Progenitor cell of endocrine pancreas (in vitro differentiated cells): ENCODE results near the gene SOX6. TPM values are rescaled to one million over a fixed set of nuclear protein-coding genes. Genes with fewer than 3 reads are reported as not detected.

Source experiments
- DNase-seq: peaks from one replicate; pipeline ENCODE4 v3.0.0; 2021; ENCODE audit warnings: low spot score; ENCODE audit not compliant: unreplicated experiment
- H3K27ac Mint-ChIP-seq: 2 replicates; pipeline ENCODE4 v1.8.0; 2021; ENCODE audit warnings: mild to moderate bottlenecking, moderate library complexity, mixed read lengths
- H3K27me3 Mint-ChIP-seq: 2 replicates; pipeline ENCODE4 v1.8.0; 2021; ENCODE audit warnings: mixed read lengths
- H3K36me3 Mint-ChIP-seq: 2 replicates; pipeline ENCODE4 v1.8.0; 2022; ENCODE audit warnings: mixed read lengths; ENCODE audit not compliant: insufficient read depth
- H3K4me1 Mint-ChIP-seq: 2 replicates; pipeline ENCODE4 v1.8.0; 2021; ENCODE audit warnings: low read depth, mixed read lengths
- H3K4me3 Mint-ChIP-seq: 2 replicates; pipeline ENCODE4 v1.8.0; 2021; ENCODE audit warnings: low read depth, mild to moderate bottlenecking, moderate library complexity, mixed read lengths
- H3K9me3 Mint-ChIP-seq: 2 replicates; pipeline ENCODE4 v1.8.0; 2021; ENCODE audit warnings: low read depth, mixed read lengths
- total RNA-seq: library from RNA; stranded (reverse); gene quantifications from 2 replicates; pipeline ENCODE4 v1.2.1, GENCODE V29; 2021
- TF ChIP-seq, protein P1 (sequence below): fragments of 200-600 bp; sonication (generic); IDR thresholded peaks from one replicate; pipeline ENCODE4 v1.5.0; 2021; ENCODE audit warnings: antibody characterized with exemption, mild to moderate bottlenecking; ENCODE audit not compliant: unreplicated experiment

SOX6 gene
- total RNA-seq, 1 donor from 2014 or later: 34.9 TPM

- H3K9me3 Mint-ChIP-seq: peaks cover 1% of the 10 kb centered on the region
- peaks cover 28% of the 10 kb centered on the region for H3K4me1 Mint-ChIP-seq
- DNase-seq: no peak
Measured at GRCh38 chr11:16097543-16097942, 258.8 kb downstream of the SOX6 start.

DNA sequence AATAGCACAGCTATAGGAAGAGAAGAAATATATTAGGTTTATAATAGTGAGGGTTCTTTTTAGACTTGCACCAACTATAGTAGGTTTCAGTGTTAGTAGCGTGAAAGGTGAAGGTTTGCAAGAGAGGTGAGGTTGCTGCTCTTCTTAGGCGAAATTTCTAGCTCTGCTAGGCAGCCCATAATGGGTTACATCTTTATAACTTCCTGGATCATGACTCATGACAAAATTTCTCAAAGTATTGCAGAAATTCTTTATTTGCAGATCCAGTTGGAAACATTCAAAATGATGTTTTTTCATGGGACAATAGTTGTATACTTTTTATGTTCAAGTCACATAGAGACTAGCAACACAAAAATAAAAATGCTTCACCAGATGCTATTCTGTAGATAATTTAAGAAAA, 260.0 kb downstream of the SOX6 start:
- TF ChIP-seq, protein P1, sequence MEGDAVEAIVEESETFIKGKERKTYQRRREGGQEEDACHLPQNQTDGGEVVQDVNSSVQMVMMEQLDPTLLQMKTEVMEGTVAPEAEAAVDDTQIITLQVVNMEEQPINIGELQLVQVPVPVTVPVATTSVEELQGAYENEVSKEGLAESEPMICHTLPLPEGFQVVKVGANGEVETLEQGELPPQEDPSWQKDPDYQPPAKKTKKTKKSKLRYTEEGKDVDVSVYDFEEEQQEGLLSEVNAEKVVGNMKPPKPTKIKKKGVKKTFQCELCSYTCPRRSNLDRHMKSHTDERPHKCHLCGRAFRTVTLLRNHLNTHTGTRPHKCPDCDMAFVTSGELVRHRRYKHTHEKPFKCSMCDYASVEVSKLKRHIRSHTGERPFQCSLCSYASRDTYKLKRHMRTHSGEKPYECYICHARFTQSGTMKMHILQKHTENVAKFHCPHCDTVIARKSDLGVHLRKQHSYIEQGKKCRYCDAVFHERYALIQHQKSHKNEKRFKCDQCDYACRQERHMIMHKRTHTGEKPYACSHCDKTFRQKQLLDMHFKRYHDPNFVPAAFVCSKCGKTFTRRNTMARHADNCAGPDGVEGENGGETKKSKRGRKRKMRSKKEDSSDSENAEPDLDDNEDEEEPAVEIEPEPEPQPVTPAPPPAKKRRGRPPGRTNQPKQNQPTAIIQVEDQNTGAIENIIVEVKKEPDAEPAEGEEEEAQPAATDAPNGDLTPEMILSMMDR: no peak
- Mint-ChIP-seq H3K4me3 (no peak overlapping the region), H3K4me1 (peaks cover 28% of the 10 kb centered on the region), H3K27ac (no peak overlapping the region), H3K36me3 (peaks cover 1% of the 10 kb centered on the region), H3K9me3 (no peaks in the 10 kb centered on the region), H3K27me3 (peaks cover under 1% of the 10 kb centered on the region)
- DNase-seq: no peak

More at GRCh38 chr11:16097543-16097942, 258.8 kb downstream of the SOX6 start:
- peaks cover 1% of the 10 kb centered on the region for H3K36me3 Mint-ChIP-seq
- TF ChIP-seq, protein P1: no peak
- no peak overlapping the region for H3K4me3 Mint-ChIP-seq
- H3K27me3 Mint-ChIP-seq: no peaks in the 10 kb centered on the region
- H3K27ac Mint-ChIP-seq: peak overlapping the region; percentile 24

DNA sequence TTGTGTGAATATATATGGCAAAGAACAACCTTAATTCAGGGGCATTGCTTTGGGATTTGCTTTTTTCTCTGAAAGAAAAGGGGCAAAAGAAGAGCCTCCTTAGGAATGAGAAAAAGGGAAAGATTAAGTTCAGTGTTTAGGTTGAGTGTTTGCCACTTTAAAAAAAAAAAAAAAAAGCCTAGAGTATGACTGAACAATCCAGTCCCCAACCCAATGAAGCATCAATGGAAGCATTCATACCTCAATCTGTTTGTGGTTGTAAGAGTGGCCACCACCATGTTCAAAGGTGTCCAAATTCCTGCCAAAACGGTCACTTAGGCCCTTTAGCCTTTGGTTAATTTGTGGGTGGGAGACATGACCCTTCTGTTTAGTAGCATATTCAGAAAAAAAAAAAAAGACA, 260.6 kb downstream of the SOX6 start:
- H3K4me1 Mint-ChIP-seq: peaks cover 28% of the 10 kb centered on the region

GRCh38 chr11:16093889-16094653, 262.3 kb downstream of the SOX6 start:
- Mint-ChIP-seq H3K4me1 (peaks cover 19% of the 10 kb centered on the region), H3K9me3 (no peaks in the 10 kb centered on the region), H3K27ac (no peak overlapping the region), H3K27me3 (peaks cover 3% of the 10 kb centered on the region), H3K4me3 (no peak overlapping the region), H3K36me3 (peaks cover 1% of the 10 kb centered on the region)
- DNase-seq: no peak
- TF ChIP-seq, protein P1: no peak

More for the DNA sequence above, 260.6 kb downstream of the SOX6 start:
- DNase-seq: no peak
- TF ChIP-seq, protein P1: no peak
- Mint-ChIP-seq H3K9me3 (no peaks in the 10 kb centered on the region), H3K27me3 (peaks cover 3% of the 10 kb centered on the region), H3K36me3 (peaks cover 1% of the 10 kb centered on the region), H3K27ac (no peak overlapping the region), H3K4me3 (no peak overlapping the region)

DNA sequence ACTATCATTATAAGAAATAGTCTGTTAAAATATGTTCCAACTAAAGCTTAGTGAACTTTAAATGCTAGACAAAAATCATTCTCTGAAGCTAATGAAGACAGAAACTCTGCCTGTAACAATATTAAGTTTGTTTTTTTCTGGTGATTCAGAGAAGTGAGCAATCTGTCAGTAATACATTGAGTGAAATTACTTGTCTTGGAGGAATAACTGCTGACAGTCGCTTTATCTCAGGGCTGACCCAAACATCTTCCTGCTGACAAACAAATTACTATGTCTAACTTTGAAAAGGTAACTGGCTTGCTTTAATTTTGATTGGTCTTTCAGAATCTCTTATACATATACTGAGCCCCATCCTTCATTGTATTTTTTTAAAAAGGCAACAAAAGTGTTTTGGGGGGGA, 264.5 kb downstream of the SOX6 start:
- no peak overlapping the region for H3K27ac Mint-ChIP-seq
- H3K9me3 Mint-ChIP-seq: no peaks in the 10 kb centered on the region
- H3K4me3 Mint-ChIP-seq: no peak overlapping the region
- TF ChIP-seq, protein P1: no peak
- H3K27me3 Mint-ChIP-seq: peaks cover 8% of the 10 kb centered on the region
- DNase-seq: no peak
- H3K4me1 Mint-ChIP-seq: peaks cover 3% of the 10 kb centered on the region
- H3K36me3 Mint-ChIP-seq: peaks cover under 1% of the 10 kb centered on the region
